Esophagus muscularis mucosa (tissue), 3 donors: ENCODE measurements around the gene NIF3L1.

Experiments used
- CTCF ChIP-seq, 3 experiments: fragments of 200-600 bp in 2 of 3; fragments of 450-650 bp in 1 of 3; sonication (generic) in 2 of 3; IDR thresholded peaks; one replicate each; pipeline ENCODE4 v1.5.1; 2017 to 2019; ENCODE audit warnings: antibody characterized with exemption in 3 of 3, mild to moderate bottlenecking in 2 of 3, moderate library complexity in 1 of 3
- EP300 ChIP-seq: sonication (generic); formaldehyde crosslinking; IDR thresholded peaks from one replicate; pipeline ENCODE4 v1.6.1; 2017; ENCODE audit warnings: antibody characterized with exemption

GRCh38 chr2:200845669-200846325 is 43.4 kb upstream of the NIF3L1 start:
- TF ChIP-seq CTCF (IDR thresholded peaks at IDR 0.05): no peak
- TF ChIP-seq EP300: no peak
